GM06990 (cell line): ENCODE results near the gene CBR1.

Source experiments
- DNase-seq: peaks from one replicate; pipeline ENCODE4 v3.0.0-alpha.2; 2011; ENCODE audit not compliant: insufficient read length; ENCODE audit errors: extremely low read depth
- H3K27me3 ChIP-seq: replicated peaks from 2 replicates; pipeline ENCODE4 v1.6.0; 2011; ENCODE audit warnings: low read length; ENCODE audit not compliant: control insufficient read depth, insufficient read depth
- H3K36me3 ChIP-seq: 2 replicates; pipeline ENCODE4 v1.5.1; 2011; ENCODE audit warnings: low read length; ENCODE audit not compliant: control insufficient read depth, insufficient read depth
- H3K4me3 ChIP-seq: replicated peaks from 2 replicates; pipeline ENCODE4 v1.5.1; 2011; ENCODE audit warnings: low read depth, mild to moderate bottlenecking, control low read depth, low read length
- CTCF ChIP-seq: IDR thresholded peaks from 2 replicates; pipeline ENCODE4 v1.5.1; 2011; ENCODE audit warnings: low read length, control low read depth, mild to moderate bottlenecking, inconsistent platforms; ENCODE audit not compliant: insufficient read depth, poor library complexity, severe bottlenecking

CBR1 gene

GRCh38 chr21:36117286-36117741 is 47.5 kb downstream of the CBR1 start:
- Histone ChIP-seq H3K27me3 (no peaks in the 10 kb centered on the region), H3K4me3 (no peak overlapping the region), H3K36me3 (no peaks in the 10 kb centered on the region)
- no peak for DNase-seq
- TF ChIP-seq CTCF: no peak

GRCh38 chr21:36120304-36120888 is 50.6 kb downstream of the CBR1 start:
- H3K4me3 ChIP-seq: no peak overlapping the region
- no peak for DNase-seq
- no peaks in the 10 kb centered on the region for H3K27me3 ChIP-seq
- no peak for TF ChIP-seq CTCF
- H3K36me3 ChIP-seq: no peaks in the 10 kb centered on the region
